Activated T-cell treated with anti-CD3 and anti-CD28 coated beads for 24 hours (primary cell): ENCODE results near the gene MAML3.

Experiments
- DNase-seq: peaks from one replicate; pipeline ENCODE4 v3.0.0-alpha.2; 2020; ENCODE audit warnings: low read depth

The MAML3 gene

GRCh38 chr4:139809757-139810140 is 344.2 kb downstream of the MAML3 start:
- DNase-seq: no peak

DNA sequence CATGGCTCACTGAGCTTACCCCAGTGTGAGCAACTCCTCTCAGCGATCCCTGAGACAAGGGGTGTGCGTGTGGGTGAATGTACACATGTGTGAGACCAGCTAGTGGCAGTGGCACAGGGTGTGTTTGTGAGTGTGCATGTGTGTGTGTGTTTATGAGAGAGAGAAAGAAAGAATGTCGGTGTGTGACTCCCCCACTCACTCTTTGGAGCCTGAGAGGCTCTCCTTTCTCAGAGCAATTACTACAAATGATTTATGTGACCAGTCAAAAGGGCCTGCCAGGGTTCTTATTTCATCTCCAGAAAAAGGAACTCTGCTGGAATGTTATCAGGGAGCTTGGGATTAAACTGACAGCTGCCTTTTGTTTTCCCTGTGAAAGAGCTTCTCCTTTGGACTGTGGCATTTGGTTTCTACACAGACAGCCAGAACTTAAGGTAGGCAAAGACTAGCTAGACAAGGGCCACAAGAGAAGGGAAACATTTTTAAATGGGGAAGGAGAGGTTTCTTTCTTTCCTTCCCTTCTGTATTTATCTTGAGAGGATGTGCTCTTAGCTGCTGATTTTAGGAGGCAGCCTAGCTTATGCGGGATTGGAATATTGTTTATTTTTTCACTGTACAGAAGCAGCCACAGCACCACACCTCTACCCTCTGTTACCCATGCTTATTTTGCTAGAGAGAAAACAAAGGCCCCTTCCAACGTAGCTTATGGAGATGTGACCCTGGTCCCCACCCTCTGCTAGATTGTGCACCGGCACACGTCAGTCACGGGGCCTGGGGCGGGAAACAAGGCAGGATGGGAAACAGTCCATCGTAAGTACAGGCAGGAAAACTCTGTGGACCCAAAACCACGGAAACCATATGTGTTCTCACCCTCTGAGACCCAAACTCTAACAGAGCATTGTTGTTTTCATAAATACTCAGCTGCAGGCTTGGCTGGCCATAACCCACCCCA is 344.9 kb downstream of the MAML3 start:
- no peak for DNase-seq

- DNase-seq: no peak
Observed at GRCh38 chr4:139808381-139808807, 345.6 kb downstream of the MAML3 start.

GRCh38 chr4:139807483-139807882 is 346.5 kb downstream of the MAML3 start:
- no peak for DNase-seq

GRCh38 chr4:139806929-139807328 is 347.1 kb downstream of the MAML3 start:
- DNase-seq: no peak

- no peak for DNase-seq
Observed at GRCh38 chr4:139802931-139803330, 351.1 kb downstream of the MAML3 start.

- DNase-seq: no peak
Observed at GRCh38 chr4:139802488-139802887, 351.5 kb downstream of the MAML3 start.

DNA sequence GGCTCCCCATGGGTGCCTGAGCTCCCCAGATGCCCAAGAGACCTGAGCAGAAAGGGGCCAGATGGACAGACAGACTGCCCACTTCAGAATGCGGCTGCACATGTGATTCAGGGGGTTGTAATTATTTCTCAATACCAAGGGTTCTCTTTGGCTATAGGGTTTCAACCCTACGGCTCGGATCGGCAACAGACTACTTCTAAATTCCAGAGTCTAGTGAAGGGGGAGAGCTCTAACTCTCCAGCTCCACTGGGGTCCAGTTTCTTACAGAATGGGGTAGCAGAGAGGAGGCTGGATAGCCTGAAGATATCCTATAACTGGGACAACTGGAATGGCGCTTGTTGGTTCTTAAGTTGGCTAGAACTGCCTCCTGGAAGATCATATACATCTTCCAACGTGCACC is 352.1 kb downstream of the MAML3 start:
- no peak for DNase-seq

- DNase-seq: no peak
Observed at GRCh38 chr4:139800082-139800481, 353.9 kb downstream of the MAML3 start.

- DNase-seq: no peak
Observed at GRCh38 chr4:139799615-139800014, 354.4 kb downstream of the MAML3 start.

GRCh38 chr4:139798456-139798855 is 355.5 kb downstream of the MAML3 start:
- no peak for DNase-seq

DNA sequence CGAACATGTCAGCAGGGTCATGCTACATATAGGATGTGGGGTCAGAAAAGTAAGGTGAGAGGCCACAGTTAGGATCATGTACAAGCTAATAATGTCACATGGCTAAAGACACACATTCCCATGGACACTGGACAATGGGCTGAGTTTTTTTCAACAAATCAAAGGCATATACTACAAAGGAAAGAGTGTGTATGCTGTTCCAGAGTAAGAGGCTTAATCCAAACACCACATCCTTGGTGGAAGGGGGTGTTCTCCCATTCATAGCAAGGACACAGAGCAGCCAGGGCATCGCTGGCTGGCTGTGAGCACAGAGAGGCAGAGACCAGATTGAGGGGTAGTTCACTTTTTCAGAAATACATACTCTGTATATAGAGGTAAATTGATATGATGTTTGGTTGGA is 356.7 kb downstream of the MAML3 start:
- DNase-seq: no peak

- no peak for DNase-seq
Observed at GRCh38 chr4:139795527-139796314, 358.3 kb downstream of the MAML3 start.

DNA sequence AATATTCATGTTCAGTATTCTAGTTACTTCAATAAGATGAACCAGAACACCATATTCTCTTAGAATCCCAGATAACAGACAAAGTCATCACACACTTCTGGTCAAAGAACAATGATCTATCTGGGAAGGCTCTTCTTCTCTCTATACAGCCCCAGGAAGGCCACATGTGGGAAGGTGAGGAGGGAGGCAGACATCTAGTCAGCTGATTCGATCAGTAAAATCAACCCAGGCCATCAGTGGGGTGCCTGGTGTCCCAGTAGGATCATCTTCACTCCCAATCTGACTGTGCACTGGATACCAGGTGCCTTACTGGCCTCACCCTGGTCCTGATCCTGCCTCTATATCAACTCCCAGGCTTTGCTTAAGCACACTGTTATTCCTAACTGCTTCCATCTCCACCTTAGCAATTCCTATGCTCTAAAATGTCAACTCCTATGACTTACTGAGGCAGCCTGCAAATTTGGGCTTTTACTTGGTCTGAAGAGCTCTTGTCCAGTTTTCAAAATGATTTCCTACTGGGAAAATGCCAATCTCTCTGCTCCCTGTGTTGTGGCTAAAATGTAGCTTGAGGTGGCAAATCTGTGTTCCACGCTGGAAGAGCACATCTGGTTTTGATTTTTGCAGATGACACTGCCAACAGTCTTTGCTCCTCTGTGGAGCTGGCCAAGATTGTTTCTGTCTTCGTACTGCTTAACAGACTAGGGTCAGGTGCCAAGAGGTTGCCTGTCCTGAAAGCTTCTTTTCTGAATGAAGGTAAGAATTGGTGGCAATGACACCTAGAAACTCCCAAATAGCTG is 359.6 kb downstream of the MAML3 start:
- DNase-seq: no peak

GRCh38 chr4:139791681-139792080 is 362.3 kb downstream of the MAML3 start:
- DNase-seq: no peak

GRCh38 chr4:139790291-139790690 is 363.7 kb downstream of the MAML3 start:
- no peak for DNase-seq

DNA sequence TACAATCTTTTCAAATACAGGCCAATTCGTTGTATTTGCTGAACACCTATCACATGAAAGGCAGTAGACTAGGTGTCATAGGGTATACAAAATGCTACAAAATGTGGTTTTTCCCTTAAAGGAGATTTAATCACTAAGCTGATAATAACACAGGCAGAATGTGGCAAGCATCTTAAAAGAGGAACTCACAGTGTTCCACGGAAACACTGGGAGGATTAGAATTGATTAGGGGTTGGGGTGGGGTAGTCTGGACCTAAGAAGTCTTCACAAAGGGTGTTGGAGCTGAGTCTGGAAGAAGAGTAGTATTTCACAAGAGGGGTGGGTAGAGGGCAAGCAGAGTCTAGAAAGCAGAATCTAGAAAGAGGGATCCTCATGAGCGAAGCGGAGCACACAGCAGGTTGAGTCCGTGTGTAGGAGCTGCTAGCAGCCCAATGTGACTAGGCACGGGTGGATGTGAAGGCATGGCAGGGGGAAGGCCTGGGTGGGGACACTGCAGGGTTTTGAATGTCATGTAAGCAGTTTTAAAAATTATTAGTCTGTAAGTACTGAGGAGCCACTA is 364.8 kb downstream of the MAML3 start:
- no peak for DNase-seq

- no peak for DNase-seq
Observed at GRCh38 chr4:139786494-139787354, 367.3 kb downstream of the MAML3 start.

DNA sequence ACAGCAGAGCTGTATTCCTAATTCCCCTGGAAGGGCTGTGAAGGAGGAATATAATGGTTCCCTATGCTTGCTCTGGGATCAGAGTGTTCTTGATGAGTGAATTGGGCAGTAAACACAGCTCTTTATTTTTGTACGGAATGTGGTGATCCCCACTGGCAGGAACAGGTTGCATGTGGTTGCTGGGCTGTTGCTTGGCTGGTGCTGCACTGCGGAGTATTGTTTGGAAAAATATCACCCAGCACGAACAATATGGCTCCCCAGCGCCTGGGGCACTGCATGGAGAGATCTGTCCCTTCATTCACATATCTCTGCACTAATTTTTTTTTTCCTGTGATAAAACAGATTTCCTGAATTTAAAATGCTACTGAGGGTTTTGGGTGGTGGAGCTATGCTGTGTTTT is 368.6 kb downstream of the MAML3 start:
- DNase-seq: no peak

DNA sequence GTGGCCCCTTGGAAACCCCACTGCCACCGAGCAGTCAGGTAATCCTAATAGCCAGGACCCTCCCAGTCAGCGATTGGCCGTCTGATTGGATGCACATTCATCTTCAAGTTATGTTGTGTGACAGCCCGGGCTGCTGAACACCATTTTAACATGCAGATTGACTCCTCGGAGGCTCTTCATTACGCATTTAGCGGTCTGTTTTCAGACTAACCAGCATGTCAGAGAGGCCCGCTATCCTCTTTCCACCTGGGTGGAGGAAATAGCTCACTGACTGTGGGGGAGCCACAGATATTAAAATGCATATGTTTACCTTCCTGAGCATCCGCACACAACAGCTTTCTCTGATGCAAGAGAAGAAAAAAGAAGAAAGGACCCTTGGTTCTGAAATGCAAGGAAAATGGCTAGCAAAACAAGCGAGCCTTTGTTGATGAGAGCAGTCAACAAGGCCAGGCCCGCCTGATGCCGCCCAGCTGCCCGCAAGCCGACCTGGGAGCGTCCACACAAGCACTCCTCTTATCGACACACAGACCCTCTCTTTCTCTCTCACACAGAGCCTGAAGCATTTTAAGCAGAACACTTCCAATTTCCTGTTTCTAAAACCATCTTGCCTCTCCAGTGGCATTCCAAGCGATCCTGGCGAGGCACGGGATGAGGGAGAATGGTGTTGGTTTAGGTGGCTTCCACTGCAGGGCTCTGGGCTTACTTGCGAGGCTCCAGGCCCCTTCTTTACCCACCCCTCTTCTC is 370.1 kb downstream of the MAML3 start:
- no peak for DNase-seq
